Measurements from ENCODE around the gene PFKL.
A peak's percentile ranks its signal among the peaks of the same experiment; 100 is the strongest.

PFKL gene

DNA sequence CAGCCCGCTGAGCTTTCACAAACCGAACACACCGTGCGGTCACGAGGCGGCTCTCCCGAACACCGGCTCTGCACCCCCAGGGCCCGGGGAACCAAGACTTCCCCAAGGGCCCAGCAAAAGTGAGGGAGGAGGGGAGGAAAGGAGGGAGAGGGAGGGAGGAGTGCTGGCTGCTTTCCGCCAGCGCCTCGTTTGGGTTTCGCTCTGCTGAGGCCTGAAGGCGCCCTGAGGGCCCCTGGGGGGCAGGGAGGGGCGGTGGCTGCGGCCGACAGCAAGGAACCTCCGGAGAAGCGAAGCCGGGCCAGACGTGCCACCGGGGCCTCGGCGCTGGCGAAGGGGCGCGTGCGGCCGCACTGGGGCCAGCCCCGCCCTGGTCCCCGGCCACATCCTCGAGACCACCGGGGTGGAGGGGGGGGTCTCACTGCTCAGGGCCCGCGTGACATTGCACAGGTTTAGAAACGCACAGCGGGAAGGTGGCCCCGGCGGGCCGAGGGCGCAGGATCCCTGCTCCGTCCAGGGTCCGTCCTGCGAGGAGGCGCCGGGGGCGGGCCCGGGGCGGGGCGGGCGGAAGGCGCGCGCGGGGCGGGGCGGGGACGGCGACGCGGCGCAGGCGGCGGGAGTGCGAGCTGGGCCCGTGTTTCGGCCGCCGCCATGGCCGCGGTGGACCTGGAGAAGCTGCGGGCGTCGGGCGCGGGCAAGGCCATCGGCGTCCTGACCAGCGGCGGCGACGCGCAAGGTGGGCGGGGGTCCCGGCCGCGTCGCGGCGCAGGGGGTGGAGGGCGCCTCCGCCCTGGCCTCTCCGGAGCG is at the start of gene PFKL:
PFKL (plus strand) TSS at position 596 of the 804 bp plus-strand sequence; CDS start at position 649, 53 bp downstream.
- DNase-seq (ENCODE audit: low read depth, low spot score) = no peak
- peak within 1 kb of the TSS; percentile 69 for H3K27ac ChIP-seq

DNA sequence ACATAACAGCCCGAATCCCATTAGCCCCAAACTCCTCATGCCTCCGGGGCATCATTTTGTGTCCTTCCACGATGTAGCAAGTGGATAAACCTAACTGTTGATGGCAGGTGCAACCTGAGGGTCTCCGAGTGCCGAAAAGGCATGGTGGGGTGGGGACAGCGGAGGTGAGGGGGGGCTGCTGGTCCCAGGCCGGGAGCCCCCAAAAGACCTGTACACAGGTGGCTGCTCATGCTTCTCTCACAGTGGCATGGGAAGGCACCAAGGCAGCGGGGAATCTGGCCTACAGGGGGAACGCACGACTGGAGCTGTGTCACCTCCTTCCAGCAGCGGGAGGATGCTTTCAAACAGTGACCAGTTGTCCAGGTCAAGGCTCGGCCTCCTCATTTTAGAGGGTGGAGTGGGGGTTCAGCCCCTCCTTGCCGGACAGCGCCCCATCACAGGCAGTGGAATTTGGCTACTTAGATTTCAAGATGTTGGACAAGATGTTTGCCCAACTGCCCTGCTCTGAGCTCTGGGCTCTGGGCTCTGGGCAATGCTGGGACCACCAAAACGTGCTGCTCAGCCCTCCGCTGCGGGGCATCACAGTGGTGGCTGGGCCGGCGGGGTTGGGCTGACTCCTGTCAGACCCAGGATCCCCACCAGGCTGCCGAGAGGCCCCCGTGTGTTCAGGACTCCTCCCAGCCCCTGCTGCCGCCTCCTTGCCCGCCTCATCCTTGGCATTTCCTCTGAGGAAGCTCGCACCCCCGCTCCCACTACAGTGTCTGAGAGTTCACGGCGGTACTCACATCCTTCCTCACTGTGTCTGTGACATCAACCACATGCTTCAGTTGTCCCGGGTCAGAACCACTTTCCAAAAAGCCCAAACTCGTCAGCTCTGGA is 45.8 kb upstream of the PFKL start:
- DNase-seq (ENCODE audit: low read depth, low spot score) = no peak
- H3K27ac ChIP-seq = no peak overlapping the region

DNA sequence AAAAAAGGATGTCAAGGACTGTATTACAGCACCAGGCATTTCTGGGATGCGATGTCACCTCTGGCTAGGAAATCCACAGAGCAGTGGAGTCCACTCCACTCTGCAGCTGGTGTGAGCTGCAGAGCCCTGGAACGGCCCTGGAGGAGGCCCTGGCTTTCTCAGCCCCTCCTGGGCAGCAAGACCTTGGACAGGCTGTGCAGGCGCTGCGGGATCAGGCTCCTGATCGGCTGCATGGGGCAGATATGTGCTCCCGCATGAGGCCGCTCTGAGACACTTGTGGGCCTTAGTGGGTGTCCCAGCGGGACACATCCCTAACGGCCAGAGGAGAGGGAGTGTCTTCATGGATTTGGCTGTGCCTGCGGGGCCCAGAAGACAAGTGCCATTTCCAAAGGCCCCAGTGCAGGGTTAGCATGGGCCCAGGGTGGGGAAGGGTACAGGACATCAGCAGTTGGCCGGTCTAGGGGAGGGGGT is 44.3 kb upstream of the PFKL start:
- DNase-seq (ENCODE audit: low read depth, low spot score) = no peak
- H3K27ac ChIP-seq = no peak overlapping the region

DNA sequence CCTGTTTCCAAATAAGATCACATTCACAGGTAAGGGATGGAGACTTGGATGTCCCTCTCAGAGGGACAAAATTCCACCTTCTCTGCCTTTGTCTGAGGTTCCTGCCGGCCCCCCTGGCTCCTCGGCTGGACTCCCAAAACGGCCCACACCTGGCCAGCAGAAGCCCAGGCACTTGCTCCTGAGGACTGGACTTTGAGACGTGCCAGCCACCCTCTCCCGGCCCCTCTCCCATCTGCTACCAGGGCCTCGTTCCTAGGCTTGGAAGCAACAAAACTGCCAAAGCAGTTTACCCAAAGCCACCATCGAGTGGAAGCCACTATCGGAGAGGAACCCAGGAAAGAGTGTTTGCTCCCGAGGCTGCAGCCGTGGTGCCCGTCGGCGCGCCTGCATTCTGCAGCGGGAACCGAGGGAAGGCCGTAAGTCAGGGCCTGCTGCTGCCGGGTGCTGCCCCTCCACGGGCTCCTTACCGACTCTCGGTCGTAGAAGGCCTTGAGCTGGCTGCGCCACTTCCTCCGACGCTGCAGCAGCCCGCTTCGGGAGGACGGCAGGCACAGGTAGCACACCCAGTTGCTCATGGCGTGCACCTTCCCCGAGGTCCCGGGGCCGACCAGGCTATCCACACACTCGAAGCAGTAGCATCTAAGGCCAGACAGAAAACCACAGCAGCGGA is 41.7 kb upstream of the PFKL start:
- DNase-seq (ENCODE audit: low read depth, low spot score) = no peak

DNA sequence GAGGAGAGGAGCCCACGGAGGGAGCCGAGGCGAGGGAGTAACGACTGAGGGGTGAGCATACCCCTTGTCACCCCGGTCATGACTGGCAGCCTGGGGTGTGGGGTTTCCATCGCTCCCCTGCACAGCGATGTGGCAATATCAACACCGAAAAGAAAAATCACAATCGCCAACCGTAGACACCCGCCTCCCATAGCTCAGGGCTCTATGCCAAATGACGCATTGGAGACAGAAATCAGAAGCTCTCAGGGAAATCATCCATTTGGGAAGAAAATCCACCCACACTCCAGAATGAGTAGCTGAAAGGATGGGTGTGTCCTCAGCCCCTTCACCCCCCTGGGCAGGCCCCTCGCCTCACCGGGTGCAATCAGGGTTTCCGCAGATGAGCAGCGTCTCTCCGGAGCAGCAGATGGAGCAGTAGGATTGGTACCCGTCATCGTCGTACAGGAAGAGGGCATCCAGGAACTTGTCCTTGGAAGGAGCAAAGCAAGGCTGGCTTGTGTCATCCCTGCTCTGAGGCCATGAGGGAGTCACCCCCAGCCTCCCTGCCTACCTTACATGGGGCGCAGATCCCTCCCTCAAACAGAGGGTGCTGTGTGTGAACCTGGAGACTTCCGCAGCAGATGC is 40.7 kb upstream of the PFKL start:
- no peak overlapping the region for H3K27ac ChIP-seq
- DNase-seq (ENCODE audit: low read depth, low spot score) = no peak

More for the DNA sequence above, 41.7 kb upstream of the PFKL start:
- H3K27ac ChIP-seq = no peak overlapping the region

DNA sequence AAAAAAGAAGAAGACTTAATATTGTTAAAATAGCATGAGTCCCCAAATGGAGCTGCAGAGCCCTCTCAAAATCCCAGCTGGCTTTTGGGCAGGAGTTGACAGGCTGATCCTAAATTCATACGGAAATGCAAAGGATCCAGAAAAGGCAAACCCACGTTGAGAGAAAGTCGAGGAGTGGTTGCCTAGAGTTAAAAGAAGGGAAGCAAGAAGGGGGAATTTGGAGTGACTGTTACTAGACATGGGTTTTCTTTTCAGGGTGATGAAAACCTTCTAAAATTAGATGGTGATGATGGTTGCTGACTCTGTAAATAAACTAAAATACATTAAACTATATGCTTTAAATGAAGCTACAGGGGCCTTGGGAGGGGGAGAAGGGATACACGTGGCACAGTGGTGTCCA is 39.8 kb upstream of the PFKL start:
- H3K27ac ChIP-seq = no peak overlapping the region
- DNase-seq (ENCODE audit: low read depth, low spot score) = no peak

DNA sequence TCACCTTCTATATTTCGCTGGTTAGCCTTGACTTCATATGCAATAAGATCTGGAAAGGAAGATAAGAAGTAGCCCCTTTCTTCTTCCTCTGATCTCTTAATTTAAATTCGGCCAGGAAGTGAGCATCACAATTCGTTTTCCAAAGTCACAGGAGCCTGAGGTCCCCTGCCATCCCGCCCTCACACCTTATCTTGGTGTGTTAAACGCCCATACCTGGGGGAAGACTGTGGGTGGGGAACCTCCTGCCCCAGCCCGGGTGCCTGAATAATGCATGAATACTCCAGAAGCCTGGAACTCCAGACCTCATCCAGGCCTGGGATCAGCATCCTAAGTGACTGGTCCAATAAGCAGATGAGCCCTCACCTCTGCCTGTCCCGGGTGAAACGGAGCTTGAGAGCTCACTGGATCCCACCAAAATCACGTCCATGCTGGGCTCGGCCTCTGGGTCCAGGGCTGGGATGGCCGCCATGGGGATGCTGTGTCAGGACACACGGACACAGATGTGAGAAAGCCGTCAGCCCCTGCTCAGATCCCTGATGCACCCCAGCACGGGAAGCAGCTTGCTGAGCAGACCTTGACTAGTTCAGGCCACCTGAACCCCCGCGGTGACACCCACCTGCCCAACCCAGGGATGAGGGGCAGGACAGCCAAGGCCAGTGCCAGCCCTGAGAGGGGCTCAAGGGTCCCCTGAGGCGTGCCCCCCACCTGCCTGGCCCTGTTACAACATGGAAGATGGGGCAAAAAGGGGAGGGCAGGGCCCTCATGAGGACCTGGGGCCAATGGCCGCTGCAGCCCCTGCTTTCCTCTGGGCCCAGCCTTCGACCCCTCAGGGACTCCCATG is 38.8 kb upstream of the PFKL start:
- no peak for DNase-seq (ENCODE audit: low read depth, low spot score)
- no peak overlapping the region for H3K27ac ChIP-seq

DNA sequence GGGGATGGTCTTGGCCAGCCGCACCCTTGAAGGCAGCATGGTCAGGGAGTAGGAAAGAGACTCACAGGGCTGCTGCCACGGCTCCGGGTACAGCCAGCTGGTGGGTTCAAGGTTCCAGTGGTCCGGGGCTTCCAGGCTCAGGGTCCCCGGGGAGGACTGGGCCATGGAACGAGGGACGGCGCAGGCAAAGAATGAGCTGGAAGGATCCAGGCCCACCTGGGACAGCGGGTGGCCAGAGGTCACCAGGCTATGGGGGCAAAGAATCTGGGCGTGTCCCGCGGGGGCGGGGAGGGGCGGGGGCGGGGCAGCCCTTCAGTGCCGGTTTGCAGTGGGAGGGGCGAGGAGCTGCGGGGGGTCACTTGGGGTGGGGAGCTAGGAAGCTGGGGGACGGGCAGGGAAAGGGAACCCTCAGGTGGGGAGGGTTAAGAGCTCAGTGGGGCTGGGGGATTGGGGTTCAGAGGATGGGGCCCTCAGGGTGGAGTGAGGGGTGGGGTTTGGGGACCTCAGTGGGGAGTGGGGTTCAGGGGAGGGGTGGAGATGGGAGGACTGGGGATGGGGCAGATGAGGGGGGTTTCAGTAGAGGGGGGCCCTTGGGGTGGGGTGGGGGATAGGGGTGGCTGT is 38.1 kb upstream of the PFKL start, which contains the start of gene DNMT3L:
DNMT3L (minus strand) TSS at position 223 of the 621 bp plus-strand sequence. CDS start 638 bp downstream, outside the sequence.
- DNase-seq (ENCODE audit: low read depth, low spot score) = no peak
- H3K27ac ChIP-seq = no peak within 1 kb of the TSS

DNA sequence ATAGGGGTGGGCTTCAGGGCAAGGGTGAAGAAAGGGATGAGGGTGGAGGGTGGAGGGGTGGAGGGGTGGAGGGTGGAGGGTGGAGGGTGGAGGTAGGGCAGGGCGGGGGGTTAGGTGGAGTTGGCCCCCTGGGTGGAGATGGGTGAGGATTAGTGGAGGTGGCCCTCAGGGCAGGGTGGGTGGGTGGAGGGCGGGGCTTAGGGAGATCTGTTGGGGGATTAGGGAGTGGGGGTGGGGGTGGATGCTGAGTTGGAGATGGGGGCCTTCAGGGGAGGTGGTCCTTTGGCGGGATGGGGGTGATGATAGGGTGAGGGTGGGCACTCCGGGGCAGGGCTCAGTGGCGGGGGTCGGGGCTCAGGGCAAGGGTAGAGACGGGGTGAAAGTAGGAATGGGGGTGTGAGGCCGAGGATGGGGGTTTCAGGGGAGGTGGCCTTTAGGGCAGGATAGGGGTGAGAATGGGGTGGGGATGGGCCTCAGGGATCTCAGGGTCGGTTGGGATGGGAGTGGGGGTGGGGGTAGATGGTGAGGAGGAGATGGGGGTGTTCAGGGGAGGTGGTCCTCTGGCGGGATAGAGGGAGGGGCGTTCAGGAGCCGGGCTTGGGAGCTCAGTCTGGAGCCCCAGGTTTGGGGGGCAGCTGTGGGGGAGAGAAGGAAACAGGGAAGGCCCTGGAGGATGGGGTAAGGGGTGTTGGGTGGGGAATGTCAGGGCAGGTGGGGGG is 37.4 kb upstream of the PFKL start:
- H3K27ac ChIP-seq = no peak overlapping the region
- DNase-seq (ENCODE audit: low read depth, low spot score) = no peak

DNA sequence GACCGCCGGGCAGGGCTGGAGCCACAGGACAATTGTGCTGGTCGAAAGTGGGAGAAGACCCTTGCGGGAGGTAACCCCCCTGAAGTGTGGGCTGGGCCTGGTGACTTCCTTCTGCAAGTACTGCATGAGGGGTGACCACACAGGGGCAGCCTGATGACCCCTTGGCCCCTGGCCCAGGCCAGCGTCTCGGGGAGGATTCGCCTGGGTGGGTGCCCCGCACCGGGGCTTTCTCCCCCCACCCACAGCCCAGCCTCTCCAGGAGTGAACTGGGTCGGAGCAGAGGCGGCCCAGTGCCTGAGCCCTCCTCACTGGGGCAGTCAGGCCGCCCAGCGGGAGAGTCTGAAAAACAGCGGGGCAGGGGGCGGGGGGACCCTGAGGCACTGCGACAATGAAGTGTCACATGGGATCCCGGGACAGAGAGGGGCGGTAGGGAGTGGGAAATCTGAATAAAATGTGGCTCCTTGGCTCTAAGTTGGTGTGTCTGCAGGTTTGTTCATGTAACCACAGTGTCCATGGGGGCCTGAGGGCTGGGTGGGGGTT is 36.6 kb upstream of the PFKL start:
- no peak for DNase-seq (ENCODE audit: low read depth, low spot score)
- no peak overlapping the region for H3K27ac ChIP-seq

DNA sequence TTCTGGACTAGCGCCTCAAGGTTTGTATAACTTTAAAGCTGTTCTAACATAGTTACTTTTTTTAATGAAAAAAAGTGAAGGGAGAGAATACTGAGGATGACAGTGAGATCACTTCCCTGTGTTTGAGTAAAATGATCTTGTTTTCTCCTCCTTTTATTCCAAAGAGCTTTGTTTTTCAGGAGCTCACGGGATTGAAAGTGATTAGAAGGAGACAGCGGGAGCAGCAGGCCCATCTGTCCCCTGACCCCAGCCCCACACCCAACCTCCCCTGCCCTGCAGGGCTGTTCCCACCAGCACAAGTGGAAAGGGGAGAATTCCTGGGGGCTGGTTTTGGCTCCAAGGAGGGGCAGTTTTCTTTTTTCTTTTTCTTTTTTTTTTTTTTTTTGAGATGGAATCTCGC is 36.1 kb upstream of the PFKL start:
- DNase-seq (ENCODE audit: low read depth, low spot score) = no peak
- no peak overlapping the region for H3K27ac ChIP-seq

DNA sequence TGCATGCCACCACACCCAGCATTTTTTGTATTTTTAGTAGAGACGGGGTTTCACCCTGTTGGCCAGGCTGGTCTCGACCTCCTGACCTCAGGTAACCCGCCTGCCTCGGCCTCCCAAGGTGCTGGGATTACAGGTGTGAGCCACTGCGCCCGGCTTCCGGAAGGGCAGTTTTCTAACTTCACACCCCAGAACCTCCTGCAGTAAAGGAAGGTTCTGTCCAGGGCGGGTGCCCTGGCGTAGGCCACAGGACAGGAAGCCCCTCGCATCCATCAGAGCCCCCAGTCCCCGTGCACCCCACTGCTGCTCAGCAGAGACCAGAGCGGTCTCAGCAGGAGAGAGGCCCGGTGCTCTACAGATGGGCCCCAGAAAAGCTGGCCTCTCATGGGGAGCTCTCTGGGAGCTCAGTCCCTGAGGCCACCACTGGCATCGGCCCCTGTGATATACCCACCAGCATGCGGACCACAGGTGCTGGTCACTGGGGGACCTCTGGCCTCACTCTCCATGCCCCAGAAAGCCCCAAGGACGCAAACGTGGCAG is 34.1 kb upstream of the PFKL start:
- DNase-seq (ENCODE audit: low read depth, low spot score) = no peak
- H3K27ac ChIP-seq = no peak overlapping the region

DNA sequence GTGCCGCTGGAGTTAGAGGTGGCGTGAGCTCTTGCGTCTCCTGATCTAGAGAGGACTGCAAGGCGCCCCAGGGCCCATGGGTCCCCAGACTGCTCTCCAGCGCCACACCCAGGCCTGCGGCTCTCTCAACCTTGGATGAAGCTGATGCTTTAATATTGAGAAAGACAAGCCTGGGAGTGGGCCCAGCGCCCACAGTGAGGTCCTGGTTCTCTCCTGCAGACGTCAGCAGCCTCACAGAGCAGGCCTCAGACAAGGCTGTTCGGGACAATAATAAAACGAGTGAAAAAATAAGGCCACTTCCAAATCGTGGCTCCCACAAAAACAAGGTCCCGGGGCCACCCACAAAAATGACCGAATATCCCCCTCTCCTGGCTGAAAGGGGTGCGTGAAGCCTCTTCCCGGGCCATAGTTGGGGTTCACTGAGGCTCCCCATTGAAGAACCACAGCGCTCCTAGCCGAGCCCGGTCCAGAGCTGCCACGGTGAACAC is 32.2 kb upstream of the PFKL start:
- DNase-seq (ENCODE audit: low read depth, low spot score) = no peak
- no peak overlapping the region for H3K27ac ChIP-seq

DNA sequence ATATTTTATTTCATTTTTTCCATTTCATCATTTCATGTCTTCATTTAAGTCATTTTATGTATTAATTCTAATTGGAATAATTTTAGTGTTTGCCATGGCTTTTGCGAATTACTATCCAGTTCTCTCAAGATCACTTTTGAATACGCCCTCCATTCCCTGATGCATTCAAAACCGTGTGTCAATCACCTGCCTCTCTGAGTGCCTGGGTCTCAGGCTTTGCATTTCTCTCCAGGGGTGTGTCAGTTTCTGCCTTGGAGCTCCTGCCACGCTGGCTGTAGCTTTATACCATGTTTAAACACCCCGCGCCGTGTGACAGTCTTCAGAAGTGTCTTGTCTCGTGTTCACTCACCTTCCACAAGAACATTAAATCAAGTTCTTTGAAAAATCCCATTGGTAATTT is 30.8 kb upstream of the PFKL start:
- no peak for DNase-seq (ENCODE audit: low read depth, low spot score)
- no peak overlapping the region for H3K27ac ChIP-seq

DNA sequence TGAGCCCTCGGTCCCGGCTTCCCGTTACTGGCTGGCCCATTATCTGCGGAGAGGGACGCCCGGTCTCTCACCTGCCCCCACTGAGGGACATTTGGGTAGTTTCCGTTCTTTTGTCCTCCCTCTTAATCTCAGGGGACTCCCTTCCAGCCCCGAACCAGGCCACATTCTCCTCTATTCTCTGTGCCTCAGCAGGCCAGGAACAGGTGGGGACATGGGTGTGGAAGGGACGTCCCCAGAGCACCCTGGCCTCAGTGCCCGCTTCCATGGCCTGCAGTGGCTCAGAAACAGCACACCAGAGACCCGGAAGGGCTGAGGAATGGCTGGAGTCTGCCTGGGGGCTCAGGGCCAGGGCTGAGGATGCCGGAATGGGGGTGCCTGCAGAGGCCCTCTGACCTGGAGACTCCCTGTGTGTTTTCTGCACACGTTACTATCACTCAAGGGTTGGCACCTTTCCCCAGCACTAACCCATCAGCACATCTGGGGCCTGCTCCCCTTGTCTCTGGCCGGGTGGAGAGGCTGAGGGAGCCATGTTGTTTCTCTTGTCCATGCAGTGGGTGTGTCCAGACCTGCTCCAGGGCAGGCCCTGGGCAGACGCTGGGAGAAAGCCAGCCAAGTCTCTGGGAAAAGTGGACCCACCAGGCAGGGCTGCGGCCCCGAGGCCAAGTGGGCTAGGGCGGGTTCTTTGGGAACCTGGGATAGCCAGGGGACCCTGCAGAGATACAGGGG is 28.1 kb upstream of the PFKL start:
- no peak overlapping the region for H3K27ac ChIP-seq
- DNase-seq (ENCODE audit: low read depth, low spot score) = no peak

DNA sequence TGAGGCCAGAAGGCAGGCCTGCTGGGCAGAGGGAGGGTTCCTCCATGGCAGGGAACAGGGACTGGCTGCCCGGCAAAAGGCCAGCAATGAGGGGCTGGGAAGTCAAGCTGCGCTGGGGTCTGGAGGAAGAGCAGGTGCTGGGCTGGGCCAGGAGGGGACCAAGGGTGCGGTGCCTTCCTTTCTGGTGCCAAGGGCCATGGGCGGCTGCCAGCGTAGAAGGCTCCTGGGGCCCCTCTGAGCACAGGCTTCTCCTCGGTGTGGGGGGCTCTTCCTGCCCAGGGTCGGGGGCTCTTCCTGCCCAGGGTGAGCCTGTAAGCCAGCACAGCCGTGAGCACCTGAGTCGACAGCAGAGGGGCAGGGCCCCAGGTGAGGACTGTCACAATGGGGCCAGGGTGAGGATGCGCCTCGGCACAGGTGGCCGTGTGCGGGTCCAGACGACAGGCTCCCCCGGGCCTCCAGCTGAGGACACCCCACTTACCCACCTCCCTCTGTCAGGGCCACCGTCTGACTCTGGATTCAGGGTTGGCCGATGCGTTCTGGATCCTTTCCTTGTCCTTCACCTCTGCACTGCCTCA is 27.5 kb upstream of the PFKL start:
- DNase-seq (ENCODE audit: low read depth, low spot score) = no peak
- no peak overlapping the region for H3K27ac ChIP-seq

DNA sequence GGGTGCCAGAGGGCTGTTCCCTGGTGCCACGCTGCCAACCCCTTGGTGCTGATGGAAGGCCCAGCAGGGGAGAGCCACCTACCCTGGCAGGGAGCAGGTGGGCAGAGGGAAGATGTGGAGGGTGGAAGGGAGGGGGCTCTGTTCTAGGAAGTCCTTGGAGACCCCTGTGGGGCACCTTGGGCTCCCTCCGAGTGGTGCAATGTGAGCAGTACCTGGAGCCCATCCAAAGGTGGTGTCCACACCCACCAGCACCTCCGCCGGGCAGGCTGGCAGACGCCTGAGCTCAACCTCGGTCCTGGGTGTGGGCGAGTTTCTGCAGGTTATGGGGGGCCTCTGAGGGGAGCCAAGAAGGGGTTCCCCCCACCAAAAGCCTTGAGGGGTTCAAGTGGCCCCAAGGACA is 26.8 kb upstream of the PFKL start:
- DNase-seq (ENCODE audit: low read depth, low spot score) = no peak

More for the DNA sequence above, 26.8 kb upstream of the PFKL start:
- no peak overlapping the region for H3K27ac ChIP-seq

All from epithelial cell of prostate (primary cell).